GM19397 (cell line): ENCODE data around the gene MAD1L1.

Experiments used
- ATAC-seq: cut with Tn5 transposase; IDR thresholded peaks from one replicate; pipeline ENCODE4 v1.9.1; 2021; ENCODE audit warnings: mild to moderate bottlenecking, moderate library complexity; ENCODE audit not compliant: unreplicated experiment

The MAD1L1 gene

DNA sequence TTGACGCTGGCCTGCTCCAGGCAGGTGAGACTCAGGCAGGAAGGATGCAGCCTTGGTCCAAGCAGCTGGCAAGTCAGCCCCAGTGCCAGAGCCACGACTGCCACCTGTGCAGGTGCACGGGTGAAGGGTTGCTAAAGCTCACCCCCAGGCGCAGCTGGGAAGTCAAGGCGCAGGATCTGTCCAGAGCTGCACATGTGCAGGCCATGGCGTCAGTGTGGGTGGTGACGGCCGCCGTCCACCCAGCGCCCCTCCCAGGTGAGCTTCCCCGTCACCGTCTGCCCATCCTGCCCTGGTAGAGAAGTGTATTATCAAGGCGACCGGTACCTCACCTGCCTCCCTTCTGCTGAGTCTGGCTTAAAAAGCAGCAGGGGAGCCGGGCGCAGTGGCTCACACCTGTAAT is 110.1 kb downstream of the MAD1L1 start:
- no peak for ATAC-seq

GRCh38 chr7:2120841-2121830 is 111.6 kb downstream of the MAD1L1 start:
- ATAC-seq = no peak

DNA sequence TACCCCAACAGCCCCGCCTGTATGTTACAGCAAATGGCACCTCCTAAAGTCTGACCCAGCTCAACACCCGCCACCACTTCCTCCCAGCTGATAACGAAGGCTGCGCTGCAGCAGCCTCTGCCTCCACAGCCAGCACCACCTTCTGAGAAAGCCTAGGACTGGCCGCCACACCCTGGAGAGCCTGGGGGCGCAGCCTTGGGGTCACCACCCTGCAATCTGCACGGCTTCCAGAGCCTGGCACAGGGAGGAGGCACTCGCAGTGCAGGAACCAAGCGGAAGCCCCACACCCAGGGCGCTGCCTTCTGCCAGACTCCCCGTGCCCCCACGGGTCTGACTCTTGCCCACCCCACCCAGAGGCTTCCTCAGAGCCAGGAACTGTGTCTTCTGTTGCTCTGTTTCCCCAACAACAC is 112.5 kb downstream of the MAD1L1 start:
- ATAC-seq = no peak

DNA sequence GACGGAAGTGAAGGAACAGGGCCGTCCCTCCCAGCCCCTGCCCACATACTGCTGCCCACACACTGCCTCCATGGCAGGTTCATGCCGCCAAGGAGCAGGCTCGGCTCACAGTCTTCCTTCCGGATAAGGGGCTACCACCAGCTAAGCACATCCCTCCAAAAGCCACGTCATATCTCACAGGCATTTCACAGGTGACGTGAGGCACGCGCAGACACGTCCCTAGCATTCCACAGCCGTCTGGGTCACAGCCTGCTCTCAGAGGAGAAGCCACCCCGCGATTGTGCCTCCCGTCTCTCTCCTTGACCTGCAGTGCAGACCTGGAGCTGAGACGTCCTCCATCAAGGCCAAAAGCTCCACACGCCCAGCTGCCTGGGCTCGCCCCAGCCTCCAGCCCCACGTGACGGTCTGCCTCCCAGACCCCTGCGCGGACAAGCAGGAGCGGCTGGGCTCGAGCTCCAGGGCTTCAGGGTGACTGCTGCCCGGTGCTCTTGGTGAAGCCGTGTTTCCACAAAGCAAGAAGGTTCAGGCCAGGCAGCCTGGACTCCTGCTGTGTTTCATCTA is 114.0 kb downstream of the MAD1L1 start:
- no peak for ATAC-seq

DNA sequence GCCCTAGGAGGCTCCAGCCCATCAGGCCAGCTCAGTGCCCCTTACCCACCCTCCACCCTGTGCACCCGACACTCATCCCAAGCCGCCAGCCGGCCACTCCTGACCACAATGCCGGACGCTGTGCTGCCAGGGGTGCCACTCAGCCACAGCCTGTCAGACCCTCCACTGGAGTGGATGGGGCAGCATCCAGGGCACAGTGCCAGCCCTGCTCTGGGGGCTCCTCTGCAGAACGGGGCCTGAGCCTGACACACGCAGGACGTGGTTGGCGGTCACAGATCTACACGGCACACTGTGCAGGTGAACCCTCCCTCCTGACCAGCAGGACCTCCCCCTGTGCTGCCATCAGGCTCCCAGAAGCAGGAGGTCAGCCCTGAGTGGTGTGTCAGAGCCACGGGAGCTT is 114.7 kb downstream of the MAD1L1 start:
- ATAC-seq = no peak

GRCh38 chr7:2117646-2118045 is 115.1 kb downstream of the MAD1L1 start:
- ATAC-seq = no peak

DNA sequence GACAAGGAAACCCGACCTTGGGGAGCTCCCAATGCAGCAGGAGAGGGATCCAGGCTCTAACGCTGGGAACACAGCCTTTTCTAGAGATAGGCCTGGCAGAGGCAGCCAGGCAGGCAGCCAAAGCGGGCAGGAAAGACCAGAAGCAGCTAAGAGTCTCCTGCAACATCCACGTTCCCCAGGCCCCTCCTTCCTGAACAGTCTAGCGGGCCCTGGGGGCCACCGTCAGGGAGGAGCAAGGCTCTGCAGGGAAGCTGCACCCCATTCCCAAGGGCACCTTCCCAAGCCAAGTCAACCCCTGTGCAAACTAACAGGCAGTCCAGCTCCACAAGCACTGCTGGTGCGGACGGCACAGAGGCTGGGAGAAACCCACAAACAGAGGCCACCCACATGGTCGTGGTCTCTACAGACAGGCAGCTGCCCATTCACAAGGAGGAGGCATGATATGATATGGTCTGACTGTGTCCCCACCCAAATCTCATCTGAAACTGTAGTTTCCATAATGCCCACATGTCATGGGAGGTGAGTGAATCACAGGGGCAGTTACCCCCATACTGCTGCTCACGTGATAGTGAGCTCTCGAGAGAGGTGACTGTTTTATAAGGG is 115.7 kb downstream of the MAD1L1 start:
- no peak for ATAC-seq

DNA sequence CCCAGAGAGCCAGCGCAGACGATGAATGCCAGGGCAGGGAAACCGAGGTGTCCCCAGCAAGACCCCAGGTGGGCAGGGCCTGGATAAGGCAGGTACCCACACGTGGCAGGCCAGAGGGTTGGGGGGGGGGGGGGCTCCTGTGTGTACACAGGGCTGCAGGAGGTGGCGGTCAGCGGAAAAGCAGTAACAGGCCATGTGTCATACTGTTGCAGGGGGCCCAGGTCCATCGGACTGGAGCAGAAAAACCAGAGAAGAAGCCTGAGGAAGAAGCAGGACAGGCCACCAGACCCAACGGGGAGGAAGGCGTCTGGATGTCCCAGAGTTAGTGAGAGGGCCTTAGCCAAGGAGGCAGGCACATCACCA is 116.3 kb downstream of the MAD1L1 start:
- no peak for ATAC-seq

DNA sequence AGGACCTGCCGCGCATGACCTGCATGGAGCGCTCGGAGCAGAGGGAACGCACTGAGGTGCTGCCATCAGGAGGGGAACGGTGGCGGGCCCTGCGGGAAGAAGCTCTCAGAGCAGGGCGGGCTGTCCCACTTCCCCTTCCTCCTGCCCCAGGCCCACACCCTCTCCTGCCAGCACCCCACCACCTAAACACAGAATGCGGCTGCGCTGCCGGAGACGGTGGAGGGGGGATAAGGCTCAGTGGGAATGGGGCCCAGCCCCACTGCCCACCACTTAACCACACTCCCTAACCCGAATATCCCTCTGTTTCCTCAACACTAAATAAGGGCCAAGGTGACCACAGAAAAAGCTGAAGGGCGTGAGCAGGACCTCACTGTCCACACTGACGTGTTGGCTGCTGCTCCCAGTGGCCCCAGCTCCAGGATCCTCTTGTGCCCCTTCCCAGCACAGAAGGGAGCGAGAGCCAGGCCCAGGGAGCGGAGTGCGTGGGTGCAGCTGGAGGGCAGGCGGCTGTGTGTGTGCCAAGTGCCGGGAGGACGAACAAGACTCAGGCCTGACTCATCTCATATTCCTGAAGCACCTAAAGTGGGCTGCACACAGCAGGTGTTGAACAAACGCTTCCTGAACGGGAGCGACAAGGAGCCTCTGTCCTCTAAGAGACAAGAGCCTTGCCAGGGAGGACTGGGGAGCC is 116.8 kb downstream of the MAD1L1 start:
- no peak for ATAC-seq

DNA sequence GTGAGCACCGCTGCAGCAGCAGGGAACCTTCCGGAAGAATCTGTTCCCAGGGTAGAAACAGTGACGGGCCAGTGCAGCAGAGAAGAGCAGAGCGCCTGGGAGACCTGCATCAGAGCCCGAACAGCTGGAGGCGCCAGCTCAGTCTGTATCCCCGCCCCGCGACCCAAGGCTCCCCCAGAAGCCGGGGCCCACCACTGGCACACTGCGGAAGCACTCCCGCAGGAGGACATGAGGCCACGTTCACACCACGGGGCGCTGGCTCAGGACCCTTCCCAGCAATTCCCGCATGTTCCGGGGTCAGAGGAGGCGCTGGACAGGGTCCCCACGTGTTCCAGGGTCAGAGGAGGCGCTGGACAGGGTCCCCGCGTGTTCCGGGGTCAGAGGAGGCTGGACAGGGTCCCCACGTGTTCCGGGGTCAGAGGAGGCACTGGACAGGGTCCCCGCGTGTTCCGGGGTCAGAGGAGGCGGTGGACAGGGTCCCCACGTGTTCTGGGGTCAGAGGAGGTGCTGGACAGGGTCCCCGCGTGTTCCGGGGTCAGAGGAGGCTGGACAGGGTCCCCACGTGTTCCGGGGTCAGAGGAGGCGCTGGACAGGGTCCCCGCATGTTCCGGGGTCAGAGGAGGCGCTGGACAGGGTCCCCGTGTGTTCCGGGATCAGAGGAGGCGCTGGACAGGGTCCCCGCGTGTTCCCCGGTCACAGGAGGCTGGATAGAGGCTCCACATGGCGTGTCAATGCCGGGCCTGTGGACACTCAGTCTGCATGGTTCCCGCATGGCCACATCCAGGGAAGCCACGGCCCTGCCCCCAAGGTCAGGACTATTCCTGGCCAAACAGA is 117.6 kb downstream of the MAD1L1 start:
- no peak for ATAC-seq

DNA sequence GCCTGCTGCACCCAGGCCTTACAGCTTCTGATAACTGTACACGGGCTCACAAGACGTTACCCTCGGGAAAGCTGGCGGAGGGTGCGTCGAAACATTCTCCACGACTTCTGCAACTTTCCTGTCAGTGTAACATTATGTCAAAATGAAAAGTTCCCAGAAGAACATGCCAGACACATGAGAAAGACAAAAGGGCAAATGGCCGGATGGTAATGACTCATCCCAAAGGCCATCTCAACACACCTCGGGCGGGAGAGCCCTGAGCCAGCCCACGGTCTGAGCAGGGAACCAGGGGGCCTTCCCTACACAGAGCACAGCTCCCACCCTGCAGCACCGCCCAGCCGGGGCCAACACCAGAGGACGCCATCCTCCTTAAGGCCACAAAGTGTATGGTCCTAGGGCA is 118.7 kb downstream of the MAD1L1 start:
- ATAC-seq = no peak

- no peak for ATAC-seq
These were observed 120.2 kb downstream of the MAD1L1 start for GRCh38 chr7:2112261-2113198.

- ATAC-seq = no peak
These were observed 121.2 kb downstream of the MAD1L1 start for GRCh38 chr7:2111568-2111967.

DNA sequence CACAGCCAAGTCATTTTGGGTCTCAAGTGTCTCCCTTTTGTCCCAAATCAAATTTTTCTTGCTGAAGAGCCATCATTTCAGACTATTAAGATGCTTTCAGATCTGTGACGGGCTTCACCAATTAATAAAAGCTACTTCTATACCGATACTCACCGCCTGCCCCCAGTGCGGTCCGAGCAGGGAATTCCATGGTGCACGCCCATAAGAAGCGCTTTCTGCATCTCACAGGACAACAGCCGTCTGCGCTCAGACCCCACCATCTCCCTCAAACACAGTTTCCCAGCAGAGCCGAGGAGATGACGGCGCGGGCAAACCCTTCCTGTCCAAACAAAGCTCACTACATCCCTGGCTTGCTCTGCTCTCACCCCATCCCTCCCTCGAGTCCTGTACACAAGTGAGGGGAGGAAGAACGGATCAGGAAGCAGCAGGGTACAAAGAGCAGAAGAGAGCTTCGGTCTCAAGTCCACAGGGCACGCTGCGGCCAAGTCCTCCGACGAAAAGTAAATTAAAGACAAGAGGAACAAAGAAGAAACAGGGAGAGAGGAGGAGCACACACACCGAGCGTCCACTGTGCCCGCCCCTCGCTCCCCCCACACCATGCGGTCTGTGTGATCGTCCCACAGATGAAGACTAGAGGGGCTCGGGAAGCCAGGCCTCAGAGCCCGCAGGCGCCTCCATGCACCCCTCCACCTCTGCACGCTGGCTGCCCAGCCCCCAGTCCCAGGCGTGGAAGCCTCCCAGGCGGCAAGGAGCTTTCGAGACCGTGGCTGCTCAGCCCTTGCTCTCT is 121.9 kb downstream of the MAD1L1 start:
- no peak for ATAC-seq

- no peak for ATAC-seq
These were observed 122.7 kb downstream of the MAD1L1 start for GRCh38 chr7:2109936-2110609.

GRCh38 chr7:2109251-2109872 is 123.4 kb downstream of the MAD1L1 start:
- no peak for ATAC-seq

DNA sequence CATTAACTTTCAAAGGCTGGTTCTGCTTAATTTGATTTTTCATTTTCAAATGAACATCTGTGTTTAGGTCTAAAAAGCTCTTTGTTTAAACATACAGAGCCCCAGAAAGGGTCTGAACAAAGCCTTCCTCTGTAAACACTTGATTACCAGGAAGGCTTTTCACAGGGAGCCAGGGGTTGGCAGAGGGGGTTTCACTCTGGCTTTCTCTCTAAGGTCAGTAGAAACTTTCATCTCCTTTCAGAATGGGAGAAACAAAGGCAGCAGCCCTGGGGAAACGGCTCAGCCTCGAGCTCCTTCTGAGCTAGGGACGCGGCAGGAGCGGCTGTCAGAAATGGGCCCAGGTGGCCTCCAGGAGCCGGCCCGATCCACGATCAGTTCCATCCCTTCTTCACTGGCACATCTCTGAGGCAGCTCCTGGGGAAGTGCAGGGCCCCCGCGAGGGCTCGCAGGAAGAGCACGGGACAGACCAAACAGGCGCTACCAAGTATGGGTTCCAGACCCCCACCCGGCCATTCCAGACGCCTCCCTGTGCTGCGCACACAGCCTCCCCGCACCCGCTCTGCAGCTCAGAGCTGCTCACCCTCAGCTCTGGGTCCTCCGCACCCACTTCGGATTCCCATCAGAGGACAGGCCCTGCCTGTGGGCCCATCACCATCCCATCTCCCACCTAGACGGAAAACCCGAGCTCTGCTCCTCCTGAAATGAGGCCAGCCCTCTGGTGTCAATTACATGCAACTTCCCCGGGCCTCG is 124.1 kb downstream of the MAD1L1 start:
- ATAC-seq = no peak
